HUDEP-2 (cell line): ENCODE measurements around the gene BMS1.
"Not testable (repeated sequence)": the region's sequence is repeated elsewhere in the genome, so short reads cannot be mapped to it uniquely, and the experiment has no call there.

Source experiments
- DNase-seq, 76 experiments: peaks; one replicate each; lab custom pipeline; 2025; ENCODE audit not compliant: unreplicated experiment in 76 of 76; lab: John Stamatoyannopoulos, UW

BMS1 gene

GRCh38 chr10:42859256-42859655, 76.7 kb downstream of the BMS1 start:
- no peak for DNase-seq

GRCh38 chr10:42860016-42860415, 77.4 kb downstream of the BMS1 start:
- DNase-seq, result not testable (repeated sequence)

GRCh38 chr10:42862801-42863200, 80.2 kb downstream of the BMS1 start:
- DNase-seq, result not testable (repeated sequence)

GRCh38 chr10:42864575-42864974, 82.0 kb downstream of the BMS1 start:
- peak in 2 of 76 experiments; percentile 2 to 5 for DNase-seq

- DNase-seq, result no peak
Measured at GRCh38 chr10:42865716-42866114, 83.1 kb downstream of the BMS1 start.

GRCh38 chr10:42866115-42866995, 83.8 kb downstream of the BMS1 start:
- DNase-seq, result peak in 48 of 76 experiments; percentile 1 to 67 (median 24)

GRCh38 chr10:42867571-42867970, 85.0 kb downstream of the BMS1 start:
- no peak for DNase-seq

- no peak for DNase-seq
Measured at GRCh38 chr10:42868530-42868929, 85.9 kb downstream of the BMS1 start.

- no peak for DNase-seq
Measured at GRCh38 chr10:42869977-42870350, 87.4 kb downstream of the BMS1 start.

- DNase-seq, result not testable (repeated sequence)
Measured at GRCh38 chr10:42871138-42871641, 88.6 kb downstream of the BMS1 start.

GRCh38 chr10:42871823-42872222, 89.2 kb downstream of the BMS1 start:
- no peak for DNase-seq

GRCh38 chr10:42872865-42873435, 90.4 kb downstream of the BMS1 start:
- DNase-seq, result no peak

- DNase-seq, result no peak
Measured at GRCh38 chr10:42874713-42875387, 92.3 kb downstream of the BMS1 start.

- no peak for DNase-seq
Measured at GRCh38 chr10:42875388-42875755, 92.8 kb downstream of the BMS1 start.

- DNase-seq, result no peak
Measured at GRCh38 chr10:42875798-42876341, 93.3 kb downstream of the BMS1 start.

GRCh38 chr10:42876476-42876875, 93.9 kb downstream of the BMS1 start:
- DNase-seq, result no peak

- no peak for DNase-seq
Measured at GRCh38 chr10:42876945-42877344, 94.3 kb downstream of the BMS1 start.

GRCh38 chr10:42877496-42878030, 95.0 kb downstream of the BMS1 start:
- no peak for DNase-seq

GRCh38 chr10:42878134-42878820, 95.7 kb downstream of the BMS1 start:
- no peak for DNase-seq

- DNase-seq, result no peak
Measured at GRCh38 chr10:42878821-42879195, 96.2 kb downstream of the BMS1 start.
